ENCODE results near the gene TLCD3B.
A peak's percentile ranks its signal among the peaks of the same experiment; 100 is the strongest.
"Not testable (repeated sequence)": the region's sequence is repeated elsewhere in the genome, so short reads cannot be mapped to it uniquely, and the experiment has no call there.

The TLCD3B gene

DNA sequence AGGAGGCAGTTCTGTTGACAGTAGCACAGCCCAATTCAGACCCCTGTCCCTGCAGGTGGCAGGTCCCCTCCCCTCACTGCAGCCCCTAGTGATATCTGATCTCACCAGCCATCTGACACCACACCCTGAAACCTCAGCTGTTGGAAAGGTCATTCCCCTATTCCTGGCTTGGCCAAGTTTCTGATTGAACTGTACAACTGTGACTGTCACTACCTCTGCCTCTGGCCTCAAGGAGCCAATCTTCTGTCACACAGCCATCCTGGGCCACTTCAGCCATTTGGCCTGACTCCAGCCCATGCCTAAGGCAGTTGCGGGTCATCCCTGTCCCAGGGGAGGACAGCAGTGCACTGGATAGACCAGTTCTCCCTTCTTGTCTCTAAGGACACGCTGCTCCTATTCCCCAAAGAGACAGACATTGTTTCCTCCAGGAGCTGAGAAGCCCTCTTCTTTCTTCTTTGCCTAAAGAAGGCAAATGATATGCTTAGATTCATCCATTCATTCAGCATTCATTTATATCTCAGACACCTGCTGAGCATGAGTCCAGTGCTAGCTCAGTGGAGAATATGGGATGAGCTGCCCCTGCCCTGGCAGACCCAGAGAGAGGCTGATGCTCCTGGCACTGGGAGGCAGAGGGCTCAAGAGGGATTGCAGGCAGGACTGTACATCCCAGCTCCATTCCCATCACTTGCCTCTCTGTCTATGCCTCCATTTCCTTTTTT lies 29.9 kb upstream of the TLCD3B start:
- DNase-seq (ENCODE audit: low spot score), result no peak

DNA sequence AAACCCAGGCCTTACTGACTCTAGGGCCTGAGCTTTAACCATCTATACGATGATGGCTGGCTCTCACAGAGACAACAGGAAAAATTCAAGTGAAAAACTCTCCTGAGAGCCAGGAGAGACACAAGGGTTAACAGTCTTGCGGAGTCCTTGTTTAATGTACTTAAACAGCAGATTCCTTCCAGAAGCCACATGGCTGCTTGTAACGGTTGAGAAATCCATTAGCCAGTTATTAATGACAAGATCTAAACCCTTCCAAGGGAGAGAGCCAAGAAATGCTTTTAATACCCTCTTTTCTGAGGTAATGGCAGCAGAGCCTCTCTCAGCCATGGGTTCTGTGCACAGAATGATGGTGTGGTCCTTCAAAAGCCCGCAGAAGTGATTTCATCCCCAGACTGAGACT lies 29.3 kb upstream of the TLCD3B start:
- no peak for DNase-seq (ENCODE audit: low spot score)

DNA sequence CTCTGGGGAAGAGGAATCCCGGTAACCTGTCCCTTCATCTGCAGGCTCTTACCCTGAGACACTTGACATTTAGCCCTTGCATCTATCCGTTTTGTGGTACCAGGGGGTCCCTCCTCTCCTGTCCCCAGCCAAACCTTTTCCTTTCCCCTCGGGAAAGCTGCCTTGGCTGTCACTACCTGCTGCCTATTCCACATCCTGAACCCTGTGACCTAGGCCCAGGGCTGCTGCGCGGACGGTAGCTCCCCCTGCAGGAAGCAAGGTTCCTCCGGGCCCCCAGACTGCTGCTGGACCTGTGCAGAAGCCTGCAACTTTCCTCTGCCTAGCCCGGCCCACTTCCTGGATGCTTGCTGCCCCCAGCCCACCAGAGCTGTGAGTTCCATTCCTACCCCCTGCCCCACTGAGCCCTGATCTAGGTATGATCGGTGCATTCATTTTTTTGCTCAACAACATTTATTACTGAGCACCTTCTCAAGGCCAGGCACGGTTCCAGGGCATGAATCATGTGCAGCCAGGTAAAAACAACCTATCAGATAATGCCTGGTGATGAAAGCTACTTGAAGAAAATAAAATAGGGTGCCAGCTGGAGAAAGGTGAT lies 24.0 kb upstream of the TLCD3B start:
- DNase-seq (ENCODE audit: low spot score), result no peak

DNA sequence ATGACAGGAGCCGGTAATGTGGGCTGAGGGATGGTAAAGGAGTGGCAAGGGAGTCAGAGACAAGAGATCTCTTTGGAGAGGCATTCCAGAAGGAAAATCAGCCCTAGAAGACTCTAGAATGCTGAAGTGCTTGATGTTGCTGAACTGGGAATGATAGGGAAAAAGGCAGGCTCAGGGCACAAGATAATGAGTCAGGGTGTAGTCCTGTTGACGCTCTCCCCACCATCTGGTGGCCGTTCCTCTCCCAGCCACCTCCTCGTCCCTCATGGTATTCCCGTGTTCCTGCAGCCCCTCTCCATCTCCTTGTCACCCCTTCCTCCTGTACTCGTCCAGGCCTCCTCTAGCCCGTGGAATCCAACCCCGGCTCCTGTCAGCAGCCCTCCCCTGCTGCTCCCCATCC lies 23.4 kb upstream of the TLCD3B start:
- DNase-seq (ENCODE audit: low spot score), result no peak

DNA sequence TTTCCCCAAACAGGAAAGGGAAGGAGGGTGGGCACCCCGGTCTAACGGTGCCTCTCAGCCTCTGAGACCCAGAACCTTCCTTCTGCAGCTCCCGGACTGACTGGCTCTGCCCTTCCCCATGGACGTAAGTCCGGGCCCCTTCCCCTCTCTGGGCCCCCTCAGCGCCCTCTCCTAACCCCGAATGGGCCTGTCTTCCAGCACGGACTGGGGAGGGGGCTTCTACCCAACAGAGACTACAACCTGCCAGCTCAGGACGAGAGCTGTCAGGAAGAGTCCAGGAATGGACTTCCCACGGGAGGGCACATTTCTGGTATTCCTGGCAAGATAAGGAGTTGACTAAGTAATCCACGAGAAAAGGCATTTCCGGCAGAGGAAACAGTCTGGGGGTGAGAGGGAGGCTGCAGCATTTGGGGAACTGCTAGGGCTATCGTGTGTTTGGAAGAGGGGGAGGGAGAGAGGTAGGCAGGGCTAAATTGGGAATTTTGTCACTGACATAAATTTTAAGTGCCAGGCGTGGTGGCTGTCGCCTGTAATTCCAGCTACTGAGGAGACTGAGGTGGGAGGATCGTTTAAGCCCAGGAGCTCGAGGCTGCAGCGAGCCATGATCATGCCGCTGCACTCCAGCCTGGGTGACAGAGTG lies 22.4 kb upstream of the TLCD3B start:
- DNase-seq (ENCODE audit: low spot score), result peak; percentile 92

DNA sequence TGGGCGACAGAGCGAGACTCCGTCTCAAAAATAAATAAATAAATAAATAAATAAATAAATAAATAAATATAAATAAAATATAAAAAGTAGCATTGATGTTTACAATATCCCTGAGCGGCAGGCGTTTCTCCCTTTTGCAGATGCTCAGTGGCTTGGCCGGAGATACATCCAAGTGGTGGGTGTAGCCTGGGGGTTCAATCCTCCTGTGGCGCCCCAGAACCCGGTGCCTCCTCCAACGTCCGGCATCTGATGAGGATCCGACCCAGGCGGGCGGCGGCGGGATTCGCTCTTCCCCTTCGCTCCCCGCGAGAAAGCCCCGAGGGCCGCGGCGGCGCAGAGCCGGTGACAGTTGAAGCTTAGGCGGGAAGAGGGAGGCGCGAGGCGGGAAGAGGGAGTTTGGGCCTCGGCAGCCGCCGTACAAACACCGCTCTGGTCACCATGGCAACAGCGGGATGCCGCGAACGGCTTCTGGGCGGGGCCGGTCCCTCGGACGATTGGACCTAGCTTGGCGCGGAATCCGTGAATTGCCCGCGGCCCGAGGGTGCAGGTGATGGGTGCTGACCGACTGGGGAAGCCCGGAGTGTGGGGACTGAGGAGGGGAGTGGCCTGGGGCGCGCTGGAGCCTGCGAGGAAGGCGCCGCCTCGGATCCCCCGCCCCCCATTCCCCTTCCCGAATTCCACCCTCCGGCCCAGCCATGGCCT lies 21.8 kb upstream of the TLCD3B start:
- peak; percentile 99 for DNase-seq (ENCODE audit: low spot score)

DNA sequence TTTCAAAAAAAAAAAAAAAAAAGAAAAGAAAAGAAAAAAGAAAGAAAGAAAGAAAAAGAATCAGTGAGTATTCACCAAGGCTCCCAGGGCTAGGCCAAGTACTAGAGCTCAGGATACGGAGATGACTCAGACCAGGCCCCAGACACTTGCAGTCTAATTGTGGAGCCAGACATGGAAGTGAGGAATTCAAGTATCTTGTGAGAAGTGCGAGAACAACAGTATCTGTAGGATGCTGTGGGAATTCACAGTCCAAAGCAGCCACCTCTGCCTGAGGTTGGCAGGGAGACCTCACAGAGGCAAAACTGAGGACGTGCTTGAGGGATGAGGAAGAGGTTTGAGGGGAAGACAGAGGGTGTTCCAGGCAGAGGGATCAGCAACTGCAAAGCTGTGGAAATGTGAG lies 20.4 kb upstream of the TLCD3B start:
- peak; percentile 36 for DNase-seq (ENCODE audit: low spot score)

DNA sequence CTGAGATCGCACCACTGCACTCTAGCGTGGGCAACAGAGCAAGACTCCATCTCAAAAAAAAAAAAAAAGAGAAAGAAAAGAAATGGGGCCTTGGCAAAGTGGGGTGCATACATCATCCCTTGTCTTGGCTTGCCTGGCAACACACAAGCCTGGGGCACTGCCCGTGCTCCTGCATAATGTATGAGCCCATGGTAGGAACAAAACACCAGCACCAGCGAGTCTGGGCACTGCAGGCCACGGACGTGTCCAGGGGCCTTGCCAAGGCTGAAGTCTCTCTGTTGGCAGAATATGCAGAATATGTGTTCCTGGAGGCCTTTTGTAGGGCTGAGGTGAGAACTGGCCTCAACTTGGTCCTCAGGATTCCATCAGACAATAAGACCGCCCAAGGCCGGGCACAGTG lies 18.8 kb upstream of the TLCD3B start:
- DNase-seq (ENCODE audit: low spot score), result no peak

DNA sequence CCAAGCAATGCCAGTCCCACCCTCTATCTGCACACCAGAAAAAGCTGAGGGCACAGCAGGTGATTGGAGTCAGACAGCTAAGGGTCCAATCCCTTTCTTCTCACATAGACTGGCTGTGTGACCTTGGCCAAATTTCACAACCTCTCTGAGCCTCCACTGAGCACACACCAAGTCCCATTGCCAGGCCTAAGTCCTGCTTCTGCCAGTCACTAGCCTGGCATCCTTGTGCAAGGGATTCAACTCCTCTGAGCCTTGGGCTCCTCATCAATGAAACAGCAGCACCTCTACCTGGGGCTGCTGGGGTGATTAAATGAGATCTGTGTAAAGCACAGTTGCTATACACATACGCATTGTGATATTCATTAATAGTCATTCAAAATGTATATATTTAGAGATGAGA lies 15.5 kb upstream of the TLCD3B start:
- DNase-seq (ENCODE audit: low spot score), result no peak

DNA sequence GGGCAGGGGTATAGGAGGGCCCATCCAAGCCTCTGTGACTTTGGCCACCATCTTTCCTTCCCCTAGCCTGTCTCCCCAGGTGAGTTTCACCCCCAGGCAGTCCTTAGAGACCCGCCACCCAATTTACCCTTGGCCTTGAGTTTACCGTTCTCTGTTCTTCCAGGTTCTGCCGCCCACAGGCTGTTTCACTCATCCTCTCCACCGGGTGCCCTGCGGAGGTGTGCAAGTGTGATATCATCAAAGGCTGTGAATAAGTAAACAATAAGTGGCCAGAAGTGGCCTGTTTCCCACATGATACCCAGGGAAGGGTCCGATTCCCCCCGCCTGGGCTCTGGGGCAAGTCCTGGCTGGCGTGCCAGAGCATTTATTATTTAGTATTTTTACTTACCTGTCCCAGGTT lies 15.1 kb upstream of the TLCD3B start:
- DNase-seq (ENCODE audit: low spot score), result no peak

DNA sequence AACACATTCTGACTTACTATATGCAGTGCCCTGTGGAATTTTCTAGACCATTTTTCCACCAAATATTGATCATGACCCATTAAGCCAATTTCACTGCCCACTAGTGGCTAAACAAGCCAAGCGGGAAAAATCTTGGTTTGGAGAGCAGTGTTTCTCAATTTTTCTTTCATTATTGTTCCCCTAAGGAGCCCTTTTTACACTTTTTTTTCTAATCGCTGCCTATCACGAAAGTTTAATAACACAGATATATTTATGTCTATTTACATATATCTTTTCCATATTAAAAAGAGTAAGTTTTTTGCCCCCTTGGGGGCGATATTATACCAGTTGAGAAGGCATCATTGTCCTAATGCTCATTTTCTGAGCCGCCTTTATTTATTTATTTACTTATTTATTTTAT lies 10.8 kb upstream of the TLCD3B start:
- DNase-seq (ENCODE audit: low spot score), result no peak

DNA sequence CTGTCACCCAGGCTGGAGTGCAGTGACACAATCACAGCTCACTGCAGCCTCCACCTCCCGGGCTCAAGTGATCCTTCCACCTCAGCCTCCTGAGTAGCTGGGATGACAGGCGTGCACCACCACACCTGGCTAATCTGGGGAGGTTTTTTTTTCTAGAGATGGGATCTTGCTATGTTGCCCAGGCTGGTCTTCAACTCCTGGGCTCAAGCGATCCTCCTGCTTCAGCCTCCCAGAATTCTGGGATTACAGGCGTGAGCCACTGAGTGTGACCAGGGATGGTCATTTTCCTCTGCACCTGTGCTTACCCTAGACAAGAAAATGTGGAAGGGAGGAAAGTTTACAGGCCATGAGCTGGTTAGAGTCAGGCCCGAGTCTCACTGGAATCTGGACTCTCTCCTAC lies 9.6 kb upstream of the TLCD3B start:
- DNase-seq (ENCODE audit: low spot score), result not testable (repeated sequence)

DNA sequence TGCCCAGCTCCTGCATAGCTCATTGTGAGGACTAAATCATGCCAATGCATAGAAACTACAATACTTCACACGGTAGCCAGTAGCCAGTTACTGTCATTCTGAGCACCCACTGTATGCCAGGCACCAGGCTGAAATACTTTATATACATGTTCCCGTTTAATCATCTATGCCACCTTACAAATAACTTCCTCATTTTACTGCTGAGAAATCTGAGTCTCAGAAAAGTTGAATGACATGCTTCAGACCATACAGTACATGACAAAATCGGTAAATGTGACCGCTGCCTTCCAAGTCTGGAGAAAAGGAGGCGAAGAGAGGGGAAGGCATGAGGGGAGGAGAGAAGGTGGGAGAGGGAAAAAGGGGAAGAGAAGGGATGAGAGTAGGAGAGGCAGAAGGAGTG lies 9.2 kb upstream of the TLCD3B start:
- DNase-seq (ENCODE audit: low spot score), result no peak

DNA sequence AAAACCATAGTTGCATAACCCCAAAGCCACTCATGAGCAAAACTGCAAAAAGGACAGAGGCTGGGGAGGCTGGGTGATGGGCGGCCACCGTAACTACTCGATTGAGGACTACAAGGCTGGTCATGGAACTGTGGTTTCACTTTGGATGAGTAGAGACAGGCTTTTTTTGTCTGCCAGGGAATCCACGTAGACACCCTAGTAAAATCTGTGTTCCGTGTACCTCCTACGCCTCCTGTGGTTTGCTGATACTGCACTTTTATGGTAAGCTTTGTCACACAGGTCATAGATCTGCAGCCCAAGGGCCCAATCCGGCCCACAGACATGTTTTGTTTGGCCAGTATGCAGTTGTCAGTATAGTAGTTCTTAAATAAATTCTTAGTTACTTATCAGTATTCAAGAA lies 2.2 kb upstream of the TLCD3B start:
- DNase-seq (ENCODE audit: low spot score), result no peak

DNA sequence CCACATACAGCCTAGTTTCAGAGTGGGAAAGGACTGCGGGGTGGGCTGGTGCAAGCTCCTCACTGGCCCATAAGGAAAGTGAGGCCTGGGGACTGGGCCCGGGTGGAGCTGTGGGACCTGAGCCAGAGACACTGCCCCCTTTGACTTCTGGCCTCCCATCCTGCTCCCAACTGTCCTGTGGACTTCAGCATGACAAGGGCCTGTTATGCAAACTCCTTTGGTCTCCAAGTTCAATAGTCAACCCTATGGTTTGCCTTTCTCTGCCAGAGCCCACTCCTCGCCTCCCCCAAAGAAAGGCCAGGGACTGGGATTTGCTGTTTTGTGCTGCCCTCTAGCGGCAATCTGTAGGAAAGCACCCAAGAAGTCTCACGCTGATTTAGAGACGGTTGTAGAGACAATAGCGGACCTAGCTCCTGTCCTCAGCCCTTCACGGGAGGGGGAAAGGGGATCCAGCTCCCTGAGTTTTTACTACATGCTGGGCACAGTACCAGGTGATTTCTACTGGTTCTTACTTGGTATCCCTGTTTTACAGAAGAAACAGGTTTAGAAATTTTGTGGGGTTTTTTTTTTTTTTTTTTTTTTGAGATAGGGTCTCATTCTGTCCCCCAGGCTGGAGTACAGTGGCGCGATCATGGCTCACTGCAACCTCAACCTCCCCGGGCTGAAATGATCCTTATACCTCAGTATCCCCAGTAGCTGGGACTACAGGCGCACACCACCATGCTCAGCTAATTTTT lies 1.2 kb upstream of the TLCD3B start:
- DNase-seq (ENCODE audit: low spot score), result no peak

DNA sequence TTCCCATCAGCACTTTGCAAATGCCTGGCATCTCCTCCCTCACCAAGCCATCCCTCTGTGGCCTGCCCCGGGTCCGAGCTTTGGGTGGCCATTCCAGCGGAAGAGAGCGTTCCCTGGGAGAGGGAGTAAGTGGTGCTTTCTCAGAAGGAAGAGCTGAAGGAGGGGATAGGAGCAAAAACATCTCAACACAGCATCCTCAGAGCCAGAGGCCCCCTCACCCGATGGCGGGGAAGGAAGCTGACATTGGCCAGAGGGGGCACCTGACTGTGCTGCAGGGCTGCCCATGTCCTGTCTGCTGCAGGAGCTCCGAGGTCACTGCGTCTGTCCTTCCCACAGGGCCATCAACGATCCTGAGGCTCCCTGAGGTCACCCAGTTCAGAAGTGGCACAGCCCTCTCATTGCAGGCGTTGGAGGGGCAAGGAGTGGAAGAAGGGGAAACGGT lies 427 bp upstream of the TLCD3B start:
- DNase-seq (ENCODE audit: low spot score), result no peak

DNA sequence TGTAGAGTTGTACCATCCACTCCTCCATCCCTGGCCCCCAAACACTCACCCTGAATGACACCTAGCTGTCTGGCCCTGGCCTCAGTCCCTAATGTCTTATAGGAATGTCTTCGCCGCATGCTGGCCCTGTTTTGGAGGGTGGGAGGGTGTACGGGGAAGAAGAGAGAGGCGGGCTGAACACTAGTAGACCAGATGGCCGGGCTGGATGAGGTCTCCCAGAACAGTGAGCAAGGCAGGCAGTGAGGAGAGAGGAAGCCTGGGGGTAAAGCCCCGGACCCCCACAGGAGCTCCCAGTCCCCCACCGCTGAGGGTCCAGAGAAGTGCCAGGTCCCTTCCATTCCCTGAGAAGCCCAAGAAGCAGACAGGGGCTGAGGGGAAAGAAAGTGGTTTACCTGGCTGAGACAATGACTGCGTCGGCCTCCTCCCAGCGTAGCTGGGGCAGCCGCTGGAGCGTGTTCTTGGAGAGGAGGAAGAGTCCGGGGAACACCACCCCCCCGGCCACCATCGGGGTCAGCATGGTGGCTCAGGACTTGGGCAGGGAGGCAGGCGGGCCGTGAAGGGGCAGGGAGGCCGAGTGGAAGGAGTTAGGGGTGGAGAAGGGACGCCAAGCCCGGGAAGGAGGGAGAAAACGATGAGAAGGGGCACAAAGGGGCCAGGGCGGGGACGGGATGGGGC lies 923 bp downstream of the TLCD3B start:
- no peak for DNase-seq (ENCODE audit: low spot score)

DNA sequence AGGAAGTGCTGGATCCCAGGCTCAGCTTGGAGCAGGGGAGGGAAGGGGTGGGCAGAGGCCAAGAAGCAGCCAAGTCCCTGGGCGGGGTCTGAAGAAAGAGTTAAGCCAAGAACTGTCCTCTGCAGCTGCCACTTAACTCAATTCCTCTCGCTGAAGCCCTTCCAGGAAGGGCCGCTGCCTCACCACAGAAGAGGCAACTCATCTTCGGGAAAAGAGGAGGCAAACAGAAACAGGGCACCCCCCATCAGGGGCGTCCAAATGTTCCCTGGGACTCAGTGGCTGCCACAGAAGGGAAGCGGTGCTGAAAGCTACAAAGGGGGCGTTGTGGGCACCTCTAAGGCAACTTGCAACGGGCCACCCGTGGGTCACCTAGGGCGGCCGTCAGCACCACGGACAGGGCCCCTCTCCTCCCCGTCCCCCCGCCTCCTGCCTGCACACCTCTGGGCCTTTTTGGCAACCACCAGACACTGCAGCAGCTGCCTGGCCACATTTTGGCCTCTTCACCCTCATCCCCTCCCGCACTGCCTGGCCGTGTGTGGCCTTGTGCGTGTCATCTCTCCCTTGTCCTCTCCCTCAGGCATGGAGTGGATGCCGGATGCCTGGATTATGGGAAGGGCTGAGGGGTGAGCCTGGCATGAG lies 2.5 kb downstream of the TLCD3B start:
- DNase-seq (ENCODE audit: low spot score), result no peak

DNA sequence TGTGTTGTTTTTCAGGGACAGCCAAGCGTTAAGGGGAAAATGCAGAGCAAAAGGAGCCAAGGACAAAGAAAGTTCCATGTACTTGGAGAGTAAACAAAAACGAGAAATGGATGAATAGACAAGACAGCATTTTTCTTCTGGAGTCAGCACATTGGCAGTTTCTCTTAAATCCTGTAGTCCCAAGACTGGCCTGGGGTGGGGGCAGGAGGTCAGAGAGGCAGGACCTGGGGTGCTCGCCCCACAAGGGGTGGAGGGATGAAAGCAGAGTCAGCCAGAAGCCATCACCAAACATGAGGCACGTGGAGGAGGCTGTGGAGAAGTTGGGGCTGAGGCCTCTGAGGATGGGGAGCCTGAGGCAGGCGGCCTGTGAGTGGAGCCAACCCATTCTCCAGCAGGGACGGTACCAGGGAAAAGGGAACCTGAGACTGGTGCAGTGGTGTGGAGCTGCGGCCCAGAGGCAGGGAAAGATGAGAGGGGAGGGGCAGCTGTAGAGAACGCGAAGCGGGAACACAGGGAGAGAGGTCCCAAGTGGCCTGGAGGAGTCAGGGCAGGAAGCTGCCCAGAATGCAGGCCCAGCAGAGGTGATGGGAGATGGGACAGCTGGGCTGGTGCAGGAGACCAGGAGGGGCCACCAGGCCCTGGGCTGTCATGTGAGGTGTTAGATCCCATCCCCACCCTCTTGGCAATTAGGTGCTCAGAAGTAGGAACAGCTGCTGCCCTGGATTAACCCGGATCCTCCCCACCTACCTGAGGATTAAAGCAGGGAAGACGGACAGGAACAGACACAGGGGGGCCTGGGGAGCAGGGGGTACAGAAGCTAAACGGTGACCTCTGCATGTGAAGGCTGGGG lies 3.3 kb downstream of the TLCD3B start:
- no peak for DNase-seq (ENCODE audit: low spot score)

DNA sequence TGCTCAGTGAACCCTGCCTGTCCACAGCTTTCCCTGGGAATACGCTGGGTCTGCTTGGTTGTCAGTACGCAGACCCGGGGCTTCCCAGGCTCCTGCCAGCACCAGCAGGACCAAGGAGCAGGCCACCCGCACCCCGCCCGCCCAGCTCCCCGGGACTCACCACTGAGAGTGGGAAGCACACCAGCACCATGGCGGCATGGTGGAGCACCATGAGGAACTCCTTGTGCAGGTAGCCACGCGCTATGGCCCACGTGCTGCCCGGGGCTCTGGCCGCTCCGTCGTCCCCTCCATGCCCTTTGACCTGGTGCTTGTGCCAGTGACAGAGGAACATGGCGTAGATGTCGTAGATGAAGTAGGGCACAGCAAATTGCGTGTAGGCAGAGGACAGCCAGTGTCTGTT lies 4.6 kb downstream of the TLCD3B start:
- DNase-seq (ENCODE audit: low spot score), result no peak

All from COLO829 (cell line).